Inferior parietal cortex (tissue), 1 donor: ENCODE results near the gene AP2A2.

Source experiments
- DNase-seq: peaks from one replicate; pipeline ENCODE4 v3.0.0-alpha.2; 2016; ENCODE audit errors: extremely low spot score

The AP2A2 gene

GRCh38 chr11:925496-926301 is at the start of gene AP2A2:
Gene AP2A2 (plus strand): TSS chr11:925870. CDS start chr11:926022, 152 bp downstream.
- peak; percentile 79 for DNase-seq

DNA sequence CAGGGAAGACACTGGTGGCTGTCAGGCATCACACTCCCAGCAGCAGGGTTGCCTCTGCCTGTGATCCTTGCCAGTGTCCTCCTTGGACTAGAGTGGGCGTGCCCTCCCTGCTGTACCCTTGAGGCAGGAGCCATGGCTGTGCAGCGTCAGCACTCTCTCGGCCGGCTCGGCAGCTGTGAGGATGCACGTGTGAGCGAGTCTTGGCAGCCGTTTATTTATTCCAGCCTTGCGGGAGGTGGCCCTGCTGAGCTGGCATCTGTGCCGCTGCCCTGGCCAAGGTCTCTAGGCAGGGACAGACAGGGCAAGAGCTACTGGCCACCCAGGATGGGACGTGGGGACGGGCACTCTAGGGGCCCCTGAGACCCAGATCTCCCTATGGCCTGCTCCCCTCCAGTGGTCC is 49.1 kb upstream of the AP2A2 start:
- DNase-seq: peak; percentile 15

DNA sequence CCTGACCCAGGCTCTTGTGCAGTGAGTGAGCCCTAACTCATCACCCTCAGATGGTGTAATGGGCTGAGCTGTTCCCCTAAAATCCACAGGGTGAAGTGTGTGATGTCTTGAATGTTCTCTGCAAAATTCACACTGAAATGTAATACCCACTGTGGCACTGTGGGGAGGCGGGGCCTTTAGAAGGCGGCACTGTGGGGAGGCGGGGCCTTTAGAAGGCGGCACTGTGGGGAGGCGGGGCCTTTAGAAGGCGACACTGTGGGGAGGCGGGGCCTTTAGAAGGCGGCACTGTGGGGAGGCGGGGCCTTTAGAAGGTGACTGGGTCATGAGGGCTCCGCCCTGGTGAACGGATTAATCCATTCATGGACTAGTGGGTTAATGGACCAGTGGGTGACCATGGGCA is 48.1 kb upstream of the AP2A2 start:
- DNase-seq: no peak

- no peak for DNase-seq
Measured at GRCh38 chr11:880447-880846, 45.2 kb upstream of the AP2A2 start.

DNA sequence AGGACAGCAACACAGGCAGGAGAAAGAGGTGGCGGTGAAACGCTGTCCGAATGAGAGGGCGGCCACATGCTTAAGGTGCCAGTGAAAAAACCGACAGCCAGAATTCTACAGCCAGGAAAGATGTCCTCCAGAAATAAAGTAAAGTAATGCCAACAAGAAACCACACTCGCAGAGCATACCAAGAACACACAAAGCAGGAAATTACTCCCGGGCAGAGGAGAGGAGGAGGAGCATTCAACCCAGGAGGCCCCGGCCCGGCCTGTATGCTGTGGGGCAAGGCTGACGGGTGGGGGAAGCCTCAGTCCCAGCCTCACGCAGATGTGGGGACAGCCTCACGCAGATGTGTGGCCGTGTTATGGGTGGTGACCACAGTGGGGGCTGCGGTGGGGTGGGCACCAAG is 43.1 kb upstream of the AP2A2 start:
- DNase-seq: no peak

GRCh38 chr11:883527-883926 is 42.1 kb upstream of the AP2A2 start:
- DNase-seq: no peak

DNA sequence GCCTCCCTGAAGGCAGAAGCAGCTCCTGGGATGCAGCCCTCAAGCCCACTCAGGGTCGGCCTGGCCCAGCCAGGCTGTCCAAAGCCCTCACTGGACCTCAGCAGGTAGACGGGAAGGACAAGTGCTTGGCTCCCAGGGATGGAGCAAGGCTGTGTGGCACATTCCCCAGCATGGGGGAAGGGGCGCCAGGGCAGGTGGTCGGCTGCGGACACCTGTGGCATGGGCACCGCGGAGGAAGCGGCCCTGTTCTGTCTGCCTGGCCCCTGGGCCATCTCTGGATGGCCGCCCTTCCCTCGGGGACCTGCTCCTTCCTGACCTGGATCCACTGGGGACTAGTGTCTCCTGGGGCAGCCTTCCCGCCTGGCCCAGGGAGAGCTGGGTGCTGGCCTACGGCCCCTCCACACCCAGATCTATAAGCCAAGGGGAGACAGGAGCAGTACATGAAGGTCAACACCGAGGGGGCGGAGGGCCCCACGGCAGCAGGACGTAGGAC is 41.0 kb upstream of the AP2A2 start:
- no peak for DNase-seq

GRCh38 chr11:886568-886967 is 39.1 kb upstream of the AP2A2 start:
- DNase-seq: no peak

DNA sequence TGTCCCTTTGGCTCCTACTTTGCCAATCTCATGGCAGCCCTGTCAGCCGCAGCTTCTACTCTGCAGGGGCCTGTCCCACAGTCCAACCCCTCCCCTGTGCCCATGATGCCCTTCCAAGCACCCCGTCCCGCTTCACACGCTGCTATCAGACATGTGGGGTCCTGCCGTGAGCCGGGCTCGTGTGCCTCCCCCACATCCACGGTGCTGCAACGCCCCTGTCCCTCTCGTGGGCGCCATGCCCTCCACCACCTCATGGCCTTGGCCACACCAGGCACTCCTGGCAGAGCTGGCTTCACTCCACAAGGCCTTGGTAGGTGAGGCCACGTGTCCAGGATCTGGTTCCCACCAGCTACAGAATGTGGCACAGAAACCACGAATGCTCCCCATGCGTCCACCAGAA is 38.1 kb upstream of the AP2A2 start:
- DNase-seq: no peak

- DNase-seq: no peak
Measured at GRCh38 chr11:888310-889212, 37.1 kb upstream of the AP2A2 start.

GRCh38 chr11:889257-889656 is 36.4 kb upstream of the AP2A2 start:
- no peak for DNase-seq

GRCh38 chr11:889687-890475 is 35.8 kb upstream of the AP2A2 start:
- DNase-seq: no peak

GRCh38 chr11:890794-891540 is 34.7 kb upstream of the AP2A2 start:
- no peak for DNase-seq

DNA sequence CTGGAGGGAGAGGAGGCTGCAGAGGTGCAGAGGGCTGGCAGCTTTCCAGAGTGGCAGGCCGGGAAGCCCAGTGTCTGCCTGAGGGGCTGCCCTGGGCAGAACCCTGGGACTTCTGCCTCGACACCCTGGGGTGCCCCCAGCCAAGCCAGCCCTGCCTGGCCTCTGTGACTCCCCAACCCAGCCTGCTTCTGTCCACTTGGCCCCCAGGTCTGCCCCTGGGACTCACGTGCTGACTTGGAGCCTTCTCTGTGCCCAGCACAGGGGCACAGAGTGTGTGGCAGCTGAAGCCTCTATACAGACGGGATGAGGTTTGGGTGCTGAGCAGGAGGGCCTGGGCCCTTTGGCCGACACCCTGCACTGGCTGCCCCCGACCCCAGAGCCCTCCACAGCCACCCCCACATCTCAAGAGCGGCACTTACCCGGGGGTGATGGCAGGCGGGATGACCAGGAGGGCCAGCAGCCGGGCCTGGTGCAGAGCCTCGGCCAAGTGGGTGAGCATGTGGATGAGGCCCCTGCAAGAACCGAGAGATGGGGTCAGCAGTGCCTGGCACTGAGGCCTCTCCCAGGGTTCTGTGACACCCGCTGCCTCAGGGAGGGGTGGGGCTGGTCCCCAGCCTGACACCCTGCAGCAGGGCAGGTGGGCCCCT is 32.5 kb upstream of the AP2A2 start:
- DNase-seq: no peak

GRCh38 chr11:894575-895201 is 31.0 kb upstream of the AP2A2 start:
- no peak for DNase-seq

GRCh38 chr11:895331-896110 is 30.1 kb upstream of the AP2A2 start:
- no peak for DNase-seq

GRCh38 chr11:897253-898142 is 28.2 kb upstream of the AP2A2 start:
- DNase-seq: no peak

- DNase-seq: no peak
Measured at GRCh38 chr11:898143-898511, 27.5 kb upstream of the AP2A2 start.
